Activated CD8-positive, alpha-beta memory T cell treated with anti-CD3 and anti-CD28 coated beads, Interleukin-2, amount 50 U/mL, for 48 hours (primary cell): ENCODE results near the gene EYA2.
"Not testable (repeated sequence)": the region's sequence is repeated elsewhere in the genome, so short reads cannot be mapped to it uniquely, and the experiment has no call there.

Source experiments
- DNase-seq: peaks from one replicate; pipeline ENCODE4 v3.0.0-alpha.2; 2020

Gene EYA2

DNA sequence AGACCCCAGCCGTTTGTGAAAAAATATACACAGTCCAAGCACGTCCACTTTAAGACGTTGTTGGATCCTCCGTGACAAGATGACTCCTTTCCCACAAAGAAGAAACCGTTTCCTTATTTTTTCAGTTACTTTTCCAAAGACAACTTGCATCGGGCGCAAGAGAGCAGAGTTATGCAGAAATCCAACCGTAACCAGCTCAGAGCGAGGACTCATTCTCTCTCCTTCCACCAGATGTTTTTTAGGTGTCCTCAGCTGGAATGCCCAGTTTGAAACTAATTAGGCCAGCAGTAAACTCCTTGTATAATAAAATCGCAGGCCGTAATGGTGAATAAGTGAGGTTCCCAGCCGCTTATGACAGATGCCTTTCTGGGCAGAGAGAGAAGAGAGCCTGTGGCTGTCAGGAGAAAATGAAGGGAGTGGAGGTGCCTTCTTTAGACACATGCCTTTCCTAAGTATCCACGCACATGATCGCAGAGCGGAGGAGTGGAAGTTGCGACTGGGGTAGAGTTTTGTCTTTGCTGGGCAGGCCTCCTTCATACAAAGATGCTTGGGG, 2.8 kb downstream of the EYA2 start:
- no peak for DNase-seq

DNA sequence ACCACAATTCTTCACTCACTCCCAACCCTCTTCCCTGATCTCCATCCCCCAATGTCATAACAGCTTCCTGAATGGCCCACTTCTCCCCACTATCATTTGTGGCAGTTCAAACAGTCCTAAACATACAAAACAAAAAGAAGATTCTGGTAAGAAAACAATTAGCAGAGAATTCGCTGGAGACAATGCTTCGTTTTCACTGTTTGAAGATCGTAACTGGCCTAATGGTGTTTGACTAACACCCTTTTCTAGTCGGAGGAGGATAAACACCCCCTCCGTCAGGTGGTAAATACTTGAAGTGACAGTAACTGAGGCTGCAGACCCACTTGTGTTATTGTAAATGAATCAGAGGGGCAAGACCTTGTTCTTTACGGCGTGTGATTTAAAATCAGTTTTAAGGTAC, 3.8 kb downstream of the EYA2 start:
- DNase-seq = no peak

DNA sequence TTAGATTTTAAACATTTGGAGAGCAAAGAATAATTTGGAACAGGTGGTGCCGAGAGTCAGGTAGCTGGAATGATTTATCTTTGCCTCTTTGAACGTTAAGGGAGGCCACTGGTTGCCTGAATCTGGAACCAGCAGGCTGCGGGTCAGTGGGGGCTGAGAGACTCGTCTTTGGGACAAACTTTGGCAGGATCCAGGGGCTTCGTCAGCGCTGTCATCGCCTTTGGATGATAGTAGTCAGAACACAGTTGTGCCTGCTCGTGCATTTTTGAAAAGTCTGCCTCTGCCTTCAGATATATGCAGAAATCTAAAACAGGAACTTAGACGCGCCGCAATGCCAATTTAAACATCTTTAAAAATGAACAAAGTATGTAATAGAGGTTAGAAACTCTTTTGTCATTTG, 5.0 kb downstream of the EYA2 start:
- DNase-seq = no peak

DNA sequence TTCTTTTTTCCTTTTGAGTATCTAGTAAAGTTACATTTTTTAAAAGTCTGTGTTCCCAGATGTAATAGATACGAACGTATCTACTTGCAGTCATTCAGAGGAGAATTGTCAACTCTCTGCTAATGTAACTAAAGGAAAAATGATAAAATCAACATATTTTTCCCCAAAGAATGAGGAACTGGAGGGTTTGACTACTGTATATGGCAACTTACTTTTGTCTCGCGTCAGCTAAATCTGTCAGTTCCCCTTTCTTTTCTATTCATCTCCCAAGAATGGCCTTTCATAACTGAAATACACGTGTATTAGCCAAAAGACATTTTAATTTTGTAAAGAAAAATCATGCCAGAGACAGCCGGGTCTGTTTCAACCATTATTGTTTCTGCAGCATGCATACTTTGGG, 5.4 kb downstream of the EYA2 start:
- DNase-seq = no peak

DNA sequence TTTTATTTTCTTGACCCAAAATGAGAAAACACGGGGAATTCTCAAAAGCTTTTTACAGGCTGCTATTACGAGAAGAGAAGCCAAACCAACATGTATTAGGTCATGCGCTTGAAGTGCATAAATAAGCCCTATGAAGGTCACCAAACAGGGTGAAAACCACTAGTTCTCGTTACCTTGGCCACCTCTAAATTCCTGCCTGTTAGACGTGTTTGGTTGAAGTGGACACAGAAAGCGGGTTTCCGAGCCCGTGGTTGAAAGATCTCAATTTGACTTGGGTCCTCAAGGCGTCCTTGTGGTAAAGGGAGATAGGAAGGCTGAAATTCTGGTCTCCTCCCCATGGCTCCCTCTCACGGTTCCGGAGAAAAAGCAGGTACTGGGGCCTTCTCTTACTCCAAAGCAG, 6.2 kb downstream of the EYA2 start:
- DNase-seq = no peak

DNA sequence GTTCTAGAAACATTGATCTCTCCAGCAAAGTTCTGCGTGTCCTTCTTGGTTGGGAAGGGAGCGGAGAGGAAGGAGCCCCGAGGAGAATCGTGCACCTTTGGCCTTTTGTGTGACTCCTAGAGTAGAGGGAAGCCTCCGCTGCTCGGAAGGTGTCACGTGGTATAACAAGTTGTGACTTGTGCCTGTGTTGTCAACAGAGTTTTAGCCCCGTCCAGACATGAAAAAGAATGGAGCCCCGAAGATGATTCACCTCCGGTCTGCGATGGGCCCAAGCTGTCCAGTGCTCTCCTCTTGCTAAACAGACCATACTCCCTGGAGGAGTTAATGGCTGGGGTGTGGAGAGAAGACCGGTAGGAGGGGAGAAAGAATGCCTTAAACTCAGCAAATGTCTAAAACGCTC, 7.0 kb downstream of the EYA2 start:
- DNase-seq = no peak

DNA sequence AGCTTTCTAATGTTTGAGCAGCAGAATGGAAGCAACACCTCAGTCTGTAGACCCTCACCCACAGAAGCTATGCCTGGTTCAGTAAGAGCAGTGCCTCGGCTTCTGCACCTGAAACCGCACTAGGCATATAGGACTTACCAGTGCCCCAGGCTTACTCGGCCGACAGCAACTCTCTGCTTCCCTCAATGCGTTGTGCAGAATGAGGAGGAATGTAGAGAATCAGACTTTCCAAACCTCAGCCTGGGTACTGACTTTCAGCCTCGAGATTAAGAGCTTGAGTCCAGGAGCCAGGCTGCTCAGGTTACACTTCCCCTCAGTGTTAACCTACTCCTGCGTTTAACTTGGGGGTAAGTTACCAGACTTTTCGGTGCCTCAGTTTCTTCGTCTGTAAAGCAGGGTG, 8.6 kb downstream of the EYA2 start:
- DNase-seq = no peak

DNA sequence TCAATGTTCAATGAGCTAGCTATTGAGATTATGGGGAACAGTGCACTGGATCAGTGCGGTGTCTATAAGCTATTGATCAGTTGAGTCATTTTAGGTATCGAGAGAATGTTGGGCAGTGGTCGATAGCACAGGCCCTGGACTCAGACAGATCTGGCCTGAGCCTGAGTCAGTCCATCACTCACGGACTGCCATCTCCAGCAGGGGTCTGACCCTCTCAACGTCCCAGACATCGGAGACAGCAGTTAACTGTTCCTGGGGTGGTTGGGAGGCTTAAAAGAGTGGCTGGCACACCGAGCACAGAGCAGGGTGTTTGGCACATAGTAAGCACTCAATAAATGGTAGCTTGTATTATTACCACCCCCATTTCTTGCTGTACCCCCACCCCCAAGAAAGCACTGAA, 9.3 kb downstream of the EYA2 start:
- no peak for DNase-seq

DNA sequence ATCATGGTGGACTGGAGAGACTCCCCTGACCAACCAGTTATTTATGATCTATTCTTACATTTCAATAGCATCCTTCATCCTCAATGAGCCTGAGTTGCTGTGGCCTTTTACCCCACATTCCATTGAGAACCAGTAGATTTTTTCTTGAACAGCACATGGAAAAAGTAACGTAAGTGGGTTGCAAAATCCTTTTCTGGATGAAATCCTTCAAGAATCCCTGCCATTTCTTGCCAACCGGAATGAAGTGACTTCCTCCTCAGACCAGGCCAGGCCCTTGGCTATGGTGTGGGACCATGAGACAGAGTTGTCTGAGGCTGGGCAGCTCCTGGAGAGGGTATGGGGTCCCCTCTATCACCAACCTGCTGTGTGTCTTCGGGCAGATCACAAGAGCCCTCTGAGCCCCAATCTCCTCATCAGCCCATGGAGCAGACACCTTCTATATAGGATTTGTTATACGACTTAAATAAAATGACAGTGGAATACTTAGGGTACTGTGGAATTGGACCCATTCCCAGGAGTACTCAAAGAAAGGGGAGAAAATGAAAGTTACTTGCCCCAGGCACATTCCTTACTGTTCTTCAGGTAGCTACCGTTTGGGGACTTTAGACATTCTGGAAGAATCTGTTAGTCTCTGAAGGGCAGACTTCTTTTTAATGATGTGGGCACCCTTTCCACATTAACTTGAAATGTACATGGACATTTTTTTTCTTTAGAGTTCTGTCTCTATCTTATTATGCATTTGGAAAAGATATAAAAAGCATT, 10.9 kb downstream of the EYA2 start:
- no peak for DNase-seq

DNA sequence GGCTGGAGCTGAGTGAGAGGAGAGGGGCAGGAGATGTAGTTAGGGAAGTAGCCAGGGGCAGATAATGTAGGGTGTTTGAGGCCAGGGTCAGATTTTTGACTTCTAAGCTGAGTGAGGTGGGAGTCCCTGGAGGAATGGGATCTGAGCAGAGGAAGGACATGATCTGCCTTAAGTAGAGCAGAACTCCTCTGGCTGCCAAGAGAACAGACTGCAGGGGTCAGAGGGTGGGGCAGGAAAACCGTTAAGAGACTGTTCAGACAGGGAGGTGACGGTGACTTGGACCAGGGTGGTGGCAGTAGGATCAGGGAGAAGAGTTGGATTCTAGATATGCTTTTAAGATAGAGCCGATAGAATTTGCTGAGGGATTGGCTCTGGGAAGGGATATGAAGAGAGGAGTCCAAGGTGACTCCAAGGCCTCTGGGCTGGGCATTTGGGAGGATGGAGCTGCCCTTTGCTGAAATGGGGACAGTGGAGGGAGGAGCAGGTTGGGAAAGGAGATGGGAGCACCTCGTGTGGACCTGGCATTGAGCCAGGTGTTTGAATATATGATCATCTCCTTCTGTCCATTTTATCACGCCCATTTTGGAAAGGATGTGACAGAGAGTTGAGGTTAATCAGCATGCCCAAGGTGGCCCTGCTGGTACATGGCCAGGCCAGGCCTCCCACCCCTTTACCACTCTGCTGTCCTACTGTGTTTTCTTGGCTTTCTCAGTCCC, 18.8 kb downstream of the EYA2 start:
- DNase-seq = no peak

DNA sequence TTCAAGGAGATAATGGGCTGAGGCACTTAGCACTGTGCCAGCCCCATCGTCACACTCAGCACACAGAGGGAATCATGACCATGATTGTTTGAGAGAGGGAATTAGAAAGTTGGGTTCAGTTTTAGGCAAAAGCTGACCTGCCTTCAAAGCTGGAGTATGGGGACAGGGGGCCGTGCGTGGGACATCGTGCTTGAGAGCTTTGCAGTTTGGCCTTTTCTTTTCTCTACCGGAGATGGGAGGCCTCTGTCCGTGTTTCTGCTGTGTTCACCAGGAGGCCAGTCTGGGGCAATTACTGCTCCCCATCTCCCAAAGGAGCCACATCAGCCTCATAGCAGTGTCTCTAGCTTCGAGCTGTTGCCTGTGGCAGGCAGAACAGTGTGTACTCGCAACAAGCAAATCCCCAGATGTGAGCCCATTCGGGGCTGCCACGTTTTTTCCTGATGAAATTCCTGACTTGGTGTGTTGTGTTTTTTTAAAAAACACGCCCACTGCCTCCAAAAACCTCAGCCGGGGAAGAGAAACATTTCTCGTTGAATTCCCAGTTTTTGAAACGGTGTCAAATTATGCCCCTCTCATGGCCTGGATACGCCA, 20.2 kb downstream of the EYA2 start:
- DNase-seq = no peak

DNA sequence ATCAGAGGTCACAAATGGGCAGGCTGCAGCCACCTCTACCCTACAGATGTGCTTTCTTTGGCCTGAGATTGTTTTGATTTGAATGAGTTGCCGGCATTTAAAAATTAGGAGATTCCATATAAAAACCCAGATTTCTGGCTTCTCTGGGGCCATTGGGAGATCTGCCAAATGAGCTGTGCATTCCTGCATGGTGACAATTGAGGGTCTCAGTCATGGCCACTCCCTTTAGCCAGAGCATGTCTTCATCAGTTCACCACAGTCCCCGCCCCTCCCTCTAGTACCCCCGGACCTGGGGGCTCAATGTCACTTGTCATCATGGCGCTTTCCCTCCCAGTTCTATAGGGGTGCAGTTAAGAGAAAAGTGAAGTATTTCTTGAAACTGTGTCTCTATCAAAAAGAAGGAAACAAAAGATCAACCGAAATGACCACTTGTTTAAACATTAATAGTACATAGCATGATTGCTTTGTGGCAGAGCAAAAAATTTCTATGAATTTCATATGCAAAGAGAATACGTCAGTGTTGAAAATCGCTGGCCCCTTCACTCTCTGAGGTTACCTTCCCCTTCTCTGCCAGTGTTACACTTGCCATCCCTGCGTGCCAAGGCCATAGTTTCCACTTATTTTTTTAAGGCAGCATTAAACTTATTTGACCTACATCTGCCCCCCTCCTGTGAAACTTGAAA, 21.1 kb downstream of the EYA2 start:
- no peak for DNase-seq

DNA sequence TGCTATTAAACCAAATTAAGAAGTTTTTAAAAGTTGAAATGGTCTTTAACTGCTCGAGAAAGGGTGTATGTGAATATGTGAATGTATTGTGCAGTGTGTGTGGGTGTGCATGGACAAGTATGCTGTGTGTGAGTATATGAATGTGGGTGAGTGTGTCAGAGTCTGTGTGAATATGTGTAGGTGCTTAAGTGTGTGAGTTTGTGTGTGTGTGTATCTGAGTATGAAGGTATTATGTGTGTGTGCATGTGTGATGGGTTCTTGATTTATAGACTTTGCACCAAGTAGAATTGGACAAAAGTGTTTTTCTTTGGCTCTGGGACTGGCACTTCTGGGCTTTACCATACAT, 21.6 kb downstream of the EYA2 start:
- DNase-seq = no peak

DNA sequence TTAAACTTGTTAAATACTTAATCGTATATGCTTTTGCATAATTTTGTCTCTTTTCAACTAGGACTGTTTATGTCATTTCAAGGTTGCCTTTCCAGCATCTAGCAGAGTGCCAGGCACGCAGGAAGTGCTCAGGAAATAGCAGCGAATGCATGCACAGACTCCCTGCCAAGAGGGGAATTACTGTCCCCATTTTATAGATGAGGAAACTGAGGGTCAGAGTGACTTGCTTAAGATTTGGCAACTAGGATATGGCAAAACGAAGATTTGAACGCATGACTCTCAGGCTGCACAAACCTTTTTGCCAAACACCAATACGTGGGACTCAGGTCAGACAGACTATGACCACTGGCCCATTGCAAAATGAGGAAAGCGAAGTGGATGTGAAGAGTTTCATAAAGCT, 22.5 kb downstream of the EYA2 start:
- no peak for DNase-seq

DNA sequence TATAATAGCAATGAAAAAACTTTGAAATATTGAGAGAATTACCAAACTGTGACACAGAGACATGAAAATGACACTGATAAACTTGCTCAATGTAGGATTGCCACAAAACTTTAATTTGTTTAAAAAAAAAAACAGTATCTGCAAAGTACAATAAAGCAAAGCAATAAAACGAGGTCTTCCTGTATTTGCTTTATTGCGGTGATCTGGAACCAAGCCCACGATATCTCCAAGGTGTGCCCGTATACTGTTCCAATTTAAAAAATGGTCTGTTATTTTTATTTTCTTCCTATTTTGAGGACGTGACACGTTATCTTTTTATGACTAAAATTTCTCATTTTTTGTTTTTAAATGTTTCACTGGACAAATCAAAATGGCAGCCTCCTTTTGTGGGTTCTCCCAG, 25.5 kb downstream of the EYA2 start:
- no peak for DNase-seq

DNA sequence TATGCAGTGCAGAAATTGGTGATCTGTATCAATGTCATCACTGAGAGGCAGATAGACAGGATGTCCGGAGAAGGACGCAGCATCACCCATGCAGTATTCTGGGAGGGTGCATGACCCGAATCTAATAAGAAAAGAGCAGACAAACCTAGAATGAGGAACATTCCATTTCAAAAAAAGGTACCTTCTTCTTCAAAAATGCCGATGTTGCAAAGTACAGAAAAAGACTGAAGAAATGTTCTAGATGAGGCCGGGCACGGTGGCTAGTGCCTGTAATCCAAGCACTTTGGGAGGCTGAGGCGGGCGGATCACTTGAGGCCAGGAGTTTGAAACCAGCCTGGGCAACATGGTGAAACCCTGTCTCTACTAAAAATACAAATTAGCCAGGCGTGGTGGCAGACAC, 28.2 kb downstream of the EYA2 start:
- DNase-seq = not testable (repeated sequence)

DNA sequence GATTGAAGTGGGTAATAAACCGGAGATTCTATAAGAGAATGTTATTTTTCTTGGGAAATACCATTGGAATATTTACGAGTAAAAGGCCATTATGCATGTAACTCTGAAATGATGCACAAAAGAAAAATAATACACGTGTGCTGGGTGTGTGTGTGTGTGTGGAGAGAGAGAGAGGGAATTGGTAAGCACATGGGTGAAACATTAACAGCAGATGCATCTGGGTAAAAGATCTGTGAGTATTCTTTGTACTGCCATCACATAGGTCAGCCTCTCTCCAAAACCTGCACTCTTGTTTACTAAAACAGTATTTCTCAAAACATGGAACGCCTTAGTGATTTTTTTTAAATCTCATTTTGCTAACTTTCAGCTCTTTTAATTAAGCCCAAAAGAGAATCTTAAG, 28.9 kb downstream of the EYA2 start:
- DNase-seq = no peak

DNA sequence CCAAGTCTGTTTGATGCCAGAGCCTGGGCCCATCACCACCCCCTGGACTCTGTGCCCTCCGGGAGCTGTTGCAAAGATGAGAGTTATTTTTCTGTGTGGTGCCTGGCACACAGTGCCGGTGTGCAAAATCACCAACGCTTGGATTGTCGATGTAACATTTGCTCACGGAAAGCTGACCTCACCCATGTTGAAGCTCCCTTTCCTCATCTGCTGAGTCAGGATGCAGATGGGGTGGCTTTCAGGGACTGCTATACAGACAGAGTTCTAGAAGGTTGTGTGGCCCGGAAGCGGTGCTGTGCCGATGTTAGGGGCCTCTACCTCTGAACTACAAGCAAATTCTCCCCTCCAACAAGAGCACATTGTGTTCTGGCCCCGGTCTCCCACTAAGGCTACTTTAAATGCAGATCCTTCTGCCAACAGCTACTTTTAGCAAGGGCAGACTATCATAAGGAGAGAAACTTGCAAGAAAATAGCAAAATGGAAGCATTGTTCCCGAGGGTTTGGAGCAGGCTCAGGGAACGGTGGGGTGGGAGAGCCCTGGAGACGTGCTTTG, 34.0 kb downstream of the EYA2 start:
- no peak for DNase-seq

DNA sequence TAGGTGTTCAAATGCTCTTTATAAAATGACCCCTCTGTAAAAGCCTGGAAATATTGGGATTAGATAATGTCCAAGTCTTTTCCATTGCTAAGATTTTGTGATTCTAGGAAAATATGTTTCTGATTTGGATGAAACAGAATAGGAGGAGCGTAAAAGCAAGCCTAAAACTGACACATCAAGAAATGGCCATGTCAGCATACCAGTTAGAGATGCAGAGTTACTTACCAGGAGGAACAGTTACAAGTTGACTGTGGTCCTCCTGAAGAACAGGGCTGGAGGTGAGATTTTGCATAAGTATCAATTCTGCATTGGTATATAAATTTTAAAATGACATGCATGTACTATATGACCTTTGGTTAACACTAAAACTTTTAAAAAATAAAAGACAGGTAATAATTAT, 35.3 kb downstream of the EYA2 start:
- no peak for DNase-seq

DNA sequence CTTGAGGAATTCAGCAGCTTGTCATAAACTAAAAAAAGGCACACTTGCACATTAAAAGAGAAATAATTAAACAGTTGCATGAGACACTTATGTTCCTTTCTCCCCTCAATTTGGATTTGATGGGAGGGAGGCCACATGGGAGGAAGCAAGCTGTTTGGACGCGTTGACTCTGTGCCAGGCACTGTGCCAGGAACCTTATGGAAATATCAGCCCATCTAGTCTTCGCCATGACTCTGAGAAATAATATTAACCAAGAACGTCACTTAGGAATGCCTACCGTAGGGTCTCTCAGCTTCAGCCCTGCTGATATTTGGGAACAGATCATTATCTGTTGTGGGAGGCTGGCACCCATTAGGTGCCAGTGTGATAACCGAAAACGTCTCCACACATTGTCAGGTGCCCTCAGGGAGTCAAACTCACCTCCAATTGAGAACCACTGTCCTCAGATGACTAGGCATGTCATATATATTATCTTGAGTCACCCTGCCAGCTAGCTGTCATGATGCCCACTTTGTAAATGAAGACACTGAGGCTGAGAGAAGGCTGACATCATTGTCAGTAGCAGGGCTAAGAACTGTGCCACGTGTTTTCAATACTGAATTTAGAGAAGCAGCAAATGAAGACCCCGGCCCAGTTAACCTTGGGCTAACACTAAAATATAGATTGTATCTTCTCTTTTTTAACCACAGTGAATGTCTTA, 36.1 kb downstream of the EYA2 start:
- no peak for DNase-seq

DNA sequence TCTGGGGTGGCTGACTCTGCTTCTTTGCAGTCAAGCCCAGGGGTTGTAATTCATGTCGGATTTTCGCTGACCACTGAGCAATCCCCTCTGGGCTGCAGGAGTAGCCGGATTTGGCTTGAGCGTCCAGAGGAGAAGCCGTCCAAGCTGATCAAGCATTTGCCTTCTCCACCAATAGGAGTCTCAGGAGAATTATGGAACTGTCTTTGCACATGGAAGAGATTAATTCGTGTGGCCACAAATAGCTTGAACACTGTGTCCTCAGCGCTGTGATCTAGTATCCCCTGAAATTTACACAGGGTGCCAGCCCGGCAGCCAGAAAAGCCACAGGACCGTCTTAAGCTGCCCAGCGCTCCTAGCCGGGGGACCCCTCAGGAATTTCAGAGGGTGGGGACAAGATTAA, 37.1 kb downstream of the EYA2 start:
- no peak for DNase-seq

DNA sequence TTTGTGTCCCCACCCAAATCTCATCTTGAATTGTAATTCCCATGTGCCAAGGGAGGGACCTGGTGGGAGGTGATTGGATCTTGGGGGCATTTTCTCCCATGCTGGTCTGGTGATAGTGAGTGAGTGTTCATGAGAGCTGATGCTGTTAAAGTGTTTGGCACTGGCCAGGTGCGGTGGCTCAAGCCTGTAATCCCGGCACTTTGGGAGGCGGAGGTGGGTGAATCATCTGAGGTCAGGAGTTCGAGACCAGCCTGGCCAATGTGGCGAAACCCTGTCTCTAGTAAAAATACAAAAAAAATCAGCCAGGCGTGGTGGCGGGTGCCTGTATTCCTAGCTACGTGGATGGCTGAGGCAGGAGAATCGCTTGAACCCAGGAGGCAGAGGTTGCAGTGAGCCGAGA, 37.8 kb downstream of the EYA2 start:
- DNase-seq = not testable (repeated sequence)

DNA sequence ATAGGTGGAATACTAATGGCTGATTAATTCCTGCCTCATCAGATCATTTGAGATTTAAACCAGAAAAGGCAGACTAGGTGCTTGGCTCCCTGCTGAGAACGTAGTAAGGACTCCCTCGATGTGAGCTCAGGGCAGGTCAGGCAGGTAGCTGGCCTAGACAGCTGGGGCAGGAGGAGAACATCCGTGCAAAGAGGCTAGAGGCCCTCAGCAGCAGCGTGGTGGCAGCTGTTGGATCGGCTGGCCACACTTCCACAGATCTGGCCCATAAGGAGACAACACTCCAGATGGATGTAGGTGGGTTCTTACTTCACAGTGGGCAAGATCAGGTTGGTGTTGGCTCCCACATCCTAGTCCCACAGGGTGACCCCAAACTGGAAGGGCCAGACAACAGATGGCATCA, 38.5 kb downstream of the EYA2 start:
- no peak for DNase-seq
